Stomach (tissue), 9 donors: Measurements from ENCODE around the gene JMJD1C. TPM values are rescaled to one million over a fixed set of nuclear protein-coding genes. Genes with fewer than 3 reads are reported as not detected.

Experiments used
- DNase-seq, 2 donors: peaks; one replicate each; pipeline versions ENCODE4 v3.0.0 to v3.0.0-alpha.2; 2013 to 2019
- H3K27ac ChIP-seq, 5 donors: fragments of 200-600 bp in 4 of 5; sonication (generic) in 4 of 5; one replicate each; pipeline ENCODE4 v1.5.1; 2013 to 2019; ENCODE audit warnings: mild to moderate bottlenecking in 1 of 5, moderate library complexity in 1 of 5
- H3K27me3 ChIP-seq, 3 donors: fragments of 200-600 bp; sonication (generic); one replicate each; pipeline ENCODE4 v1.5.1; 2017 to 2019; ENCODE audit warnings: mixed run types in 1 of 3
- H3K36me3 ChIP-seq, 4 donors: fragments of 200-600 bp; sonication (generic); 1 replicate in 3 of 4; 2 replicates in 1 of 4; pipeline ENCODE4 v1.5.1; 2016 to 2019
- H3K4me1 ChIP-seq, 4 donors: fragments of 200-600 bp; sonication (generic); one replicate each; pipeline ENCODE4 v1.5.1; 2016 to 2019
- H3K4me3 ChIP-seq, 4 donors: fragments of 200-600 bp; sonication (generic) in 3 of 4; one replicate each; pipeline ENCODE4 v1.5.1; 2016 to 2019; ENCODE audit warnings: mild to moderate bottlenecking in 1 of 4
- H3K9me3 ChIP-seq, 4 donors: fragments of 200-600 bp; sonication (generic); one replicate each; pipeline ENCODE4 v1.5.1; 2016 to 2019
- CTCF ChIP-seq, 7 experiments: fragments of 450-650 bp in 4 of 7; fragments of 200-600 bp in 3 of 7; sonication (generic) in 3 of 7; IDR thresholded peaks; one replicate each; pipeline ENCODE4 v1.5.1; 2016 to 2019; ENCODE audit warnings: antibody characterized with exemption in 7 of 7, control low read depth in 2 of 7, mild to moderate bottlenecking in 1 of 7
- EP300 ChIP-seq: sonication (generic); formaldehyde crosslinking; IDR thresholded peaks from one replicate; pipeline ENCODE4 v1.6.1; 2017; ENCODE audit warnings: antibody characterized with exemption
- POLR2A ChIP-seq, 4 donors: fragments of 450-650 bp; IDR thresholded peaks; one replicate each; pipeline ENCODE4 v1.6.1; 2016; ENCODE audit warnings: antibody characterized with exemption in 4 of 4, control low read depth in 2 of 4, mild to moderate bottlenecking in 1 of 4, moderate library complexity in 1 of 4
- POLR2AphosphoS5 ChIP-seq, 3 donors: sonication (generic); formaldehyde crosslinking; IDR thresholded peaks; one replicate each; pipeline ENCODE4 v1.6.1; 2016; ENCODE audit warnings: antibody characterized with exemption in 3 of 3
- WGBS, 5 donors: extraction: QIAGEN DNeasy Blood & Tissue Kit in 3 of 5; methylation state at CpG; one replicate each; pipeline versions ENCODE4 v1.1.5 to v1.1.7; 2013 to 2018; 5-methylcytosine and 5-hydroxymethylcytosine counted together
- intact Hi-C: fragments of 100-400 bp; cut with DNase I; formaldehyde crosslinking; loops from one replicate; pipeline ENCODE4 v1.15.1; 2023; ENCODE audit warnings: low total_unique reads
- polyA plus RNA-seq, 3 donors: library from polyadenylated mRNA; stranded (reverse); fragments of 200-250 nt; gene quantifications; one replicate each; pipeline ENCODE4 v1.2.3, GENCODE V29; 2013
- total RNA-seq, 5 donors: library from RNA; depleted of rRNA; stranded (reverse); fragments of >200 nt; gene quantifications; one replicate each; pipeline versions ENCODE4 v1.1.0 to v1.2.3, GENCODE V29; 2014 to 2016
- donor health status: healthy with polysubstance abuse.
- donor health status: Bipolar disorder and iron deficiency.
- donor health status: healthy.

The JMJD1C gene
- total and polyA plus RNA-seq, 8 donors, result 13.6 to 235 (median 33.5) TPM

GRCh38 chr10:63197344-63198092 lies 268.3 kb downstream of the JMJD1C start:
- TF ChIP-seq POLR2A (IDR thresholded peaks at IDR 0.05) (no peak), EP300 (no peak), POLR2AphosphoS5 (IDR thresholded peaks at IDR 0.05) (no peak), CTCF (IDR thresholded peaks at IDR 0.05) (no peak)
- Histone ChIP-seq H3K4me1 (peaks cover 0 to 25% (median 7%) of the 10 kb centered on the region in 4 donors), H3K27ac (peak overlapping the region in 1 of 5 donors; percentile 9), H3K4me3 (no peak overlapping the region), H3K36me3 (peaks cover 6 to 89% (median 81%) of the 10 kb centered on the region in 4 donors), H3K27me3 (no peaks in the 10 kb centered on the region), H3K9me3 (no peaks in the 10 kb centered on the region)
- 73 to 91% (median 84%) methylated on average over 2 of the region's 2 CpGs for WGBS, 5 donors
- DNase-seq, result peak in 1 of 2 donors; percentile 75
- intact Hi-C loops, result no loop called here

- intact Hi-C loops, result no loop called here
- no peak overlapping the region for H3K4me3 ChIP-seq
- no peaks in the 10 kb centered on the region for H3K9me3 ChIP-seq
- H3K27ac ChIP-seq, result no peak overlapping the region
- no peaks in the 10 kb centered on the region for H3K27me3 ChIP-seq
- 37 to 63% (median 57%) methylated on average over 1 of the region's 1 CpG for WGBS, 5 donors
- no peak for DNase-seq
- peaks cover 23 to 99% (median 98%) of the 10 kb centered on the region in 4 donors for H3K36me3 ChIP-seq
- no peak for TF ChIP-seq POLR2AphosphoS5 (IDR thresholded peaks at IDR 0.05)
- peaks cover 0 to 9% (median 2%) of the 10 kb centered on the region in 4 donors for H3K4me1 ChIP-seq
These were observed 273.0 kb downstream of the JMJD1C start for GRCh38 chr10:63192826-63193225.

- Histone ChIP-seq H3K4me3 (no peak overlapping the region), H3K36me3 (peaks cover 20 to 98% (median 83%) of the 10 kb centered on the region in 4 donors), H3K27me3 (no peaks in the 10 kb centered on the region), H3K27ac (no peak overlapping the region), H3K4me1 (peaks cover 0 to 21% (median 10%) of the 10 kb centered on the region in 4 donors), H3K9me3 (no peaks in the 10 kb centered on the region)
- WGBS, 5 donors, result 83 to 92% (median 89%) methylated on average over 1 of the region's 1 CpG
- no peak for TF ChIP-seq EP300
- TF ChIP-seq POLR2AphosphoS5 (IDR thresholded peaks at IDR 0.05), result no peak
- intact Hi-C loops, result no loop called here
- no peak for DNase-seq
These were observed 290.2 kb downstream of the JMJD1C start for GRCh38 chr10:63175534-63175933.

GRCh38 chr10:63173468-63174232 lies 292.1 kb downstream of the JMJD1C start:
- Histone ChIP-seq H3K36me3 (peaks cover 7 to 94% (median 77%) of the 10 kb centered on the region in 4 donors), H3K27me3 (no peaks in the 10 kb centered on the region), H3K27ac (peak overlapping the region in 1 of 5 donors; percentile 51), H3K9me3 (no peaks in the 10 kb centered on the region), H3K4me1 (peaks cover 0 to 38% (median 22%) of the 10 kb centered on the region in 4 donors), H3K4me3 (no peak overlapping the region)
- TF ChIP-seq EP300 (no peak), POLR2A (IDR thresholded peaks at IDR 0.05) (no peak), CTCF (IDR thresholded peaks at IDR 0.05) (no peak), POLR2AphosphoS5 (IDR thresholded peaks at IDR 0.05) (no peak)
- intact Hi-C loops, result no loop called here
- WGBS, 5 donors, result 92 to 100% (median 98%) methylated on average over 1 of the region's 1 CpG
- DNase-seq, result no peak

- WGBS, 5 donors, result 91 to 100% (median 94%) methylated on average over 1 of the region's 1 CpG
- intact Hi-C loops, result no loop called here
These were observed 293.9 kb downstream of the JMJD1C start for GRCh38 chr10:63171926-63172325.

More at GRCh38 chr10:63171926-63172325, 293.9 kb downstream of the JMJD1C start:
- DNase-seq, result no peak
- Histone ChIP-seq H3K27me3 (no peaks in the 10 kb centered on the region), H3K27ac (no peak overlapping the region), H3K4me1 (peaks cover 0 to 46% (median 23%) of the 10 kb centered on the region in 4 donors), H3K9me3 (no peaks in the 10 kb centered on the region), H3K4me3 (no peak overlapping the region), H3K36me3 (peaks cover 7 to 86% (median 71%) of the 10 kb centered on the region in 4 donors)
- no peak for TF ChIP-seq EP300
- no peak for TF ChIP-seq CTCF (IDR thresholded peaks at IDR 0.05)
- no peak for TF ChIP-seq POLR2AphosphoS5 (IDR thresholded peaks at IDR 0.05)
- no peak for TF ChIP-seq POLR2A (IDR thresholded peaks at IDR 0.05)
